K562 (cell line): ENCODE results near the gene PPP6R3.

ENCODE experiments used
- CREB3 ChIP-seq: fragments of 450-650 bp; conservative IDR thresholded peaks from 2 replicates; pipeline ENCODE4 v1.6.1; 2016; ENCODE audit warnings: missing genetic modification characterization, low read depth, mild to moderate bottlenecking, missing compliant biosample characterization, moderate library complexity
- CTCF ChIP-seq, 3 experiments: IDR thresholded peaks in 2 of 3; conservative IDR thresholded peaks in 1 of 3; 2 replicates each; pipeline ENCODE4 v1.5.1; 2011 to 2012; ENCODE audit warnings: low read length in 3 of 3, mild to moderate bottlenecking in 3 of 3, control low read depth in 2 of 3, improper control_type of control experiment in 1 of 3, inconsistent platforms in 1 of 3, low read depth in 1 of 3, mixed read lengths in 1 of 3, moderate library complexity in 1 of 3; ENCODE audit not compliant: insufficient read depth in 2 of 3
- FOXM1 ChIP-seq, 2 experiments: fragments of 450-650 bp in 1 of 2; sonication (generic) in 1 of 2; formaldehyde crosslinking in 1 of 2; IDR thresholded peaks; 2 replicates each; pipeline versions ENCODE4 v1.6.1 to v1.9.0; 2017 to 2022; ENCODE audit warnings: low read depth in 2 of 2, mild to moderate bottlenecking in 2 of 2, missing genetic modification reagents in 1 of 2, moderate library complexity in 1 of 2
- L3MBTL2 ChIP-seq: fragments of 450-650 bp; IDR thresholded peaks from 2 replicates; pipeline ENCODE4 v1.6.1; 2016; ENCODE audit warnings: mild to moderate bottlenecking, moderate library complexity
- NFATC3 ChIP-seq: fragments of 450-650 bp; IDR thresholded peaks from 2 replicates; pipeline ENCODE4 v1.6.1; 2017; ENCODE audit warnings: mild to moderate bottlenecking
- NFE2L1 ChIP-seq: fragments of 450-650 bp; IDR thresholded peaks from 2 replicates; pipeline ENCODE4 v1.6.1; 2016; ENCODE audit warnings: missing genetic modification characterization, low read depth, mild to moderate bottlenecking, missing compliant biosample characterization, moderate library complexity, borderline replicate concordance
- RCOR1 ChIP-seq, 2 experiments: IDR thresholded peaks; 2 replicates each; pipeline ENCODE4 v1.6.1; 2012; ENCODE audit warnings: low read depth in 2 of 2, low read length in 2 of 2, borderline replicate concordance in 1 of 2, improper control_type of control experiment in 1 of 2

DNA sequence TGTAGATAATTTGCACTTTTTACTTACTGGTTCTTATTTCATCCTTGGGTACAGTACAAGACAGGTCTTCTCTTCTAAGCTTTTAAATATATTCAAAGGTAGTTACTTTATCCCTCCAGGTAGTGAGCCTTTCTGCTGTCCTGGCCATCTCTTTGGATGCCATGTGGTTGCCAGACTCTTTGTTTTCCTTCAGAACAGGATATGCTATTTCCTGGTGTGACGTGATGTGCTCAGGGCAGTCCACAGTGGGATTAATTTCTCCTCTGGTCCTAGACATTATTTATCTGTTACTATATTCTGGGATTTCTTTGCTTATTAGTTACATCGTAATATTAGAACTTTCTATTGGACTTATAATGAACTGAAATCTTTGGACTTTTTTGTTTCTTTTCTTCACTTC, 63.7 kb downstream of the PPP6R3 start:
- no peak for TF ChIP-seq NFATC3
- TF ChIP-seq NFE2L1 (tag): no peak
- TF ChIP-seq RCOR1 (IDR thresholded peaks at IDR 0.05; ENCODE audit: borderline replicate concordance in 1 of 2, low read depth in 2 of 2, low read length in 2 of 2): no peak
- no peak for TF ChIP-seq CTCF (IDR thresholded peaks at IDR 0.05 in 2 of 3, conservative IDR thresholded peaks at IDR 0.05 in 1 of 3; ENCODE audit: insufficient read depth in 2 of 3, low read depth in 1 of 3, low read length in 3 of 3)
- TF ChIP-seq FOXM1 (IDR thresholded peaks at IDR 0.05; ENCODE audit: low read depth): no peak
- no peak for TF ChIP-seq FOXM1 (CRISPR knock-in tag; IDR thresholded peaks at IDR 0.05; ENCODE audit: low read depth)
- TF ChIP-seq L3MBTL2: no peak
- TF ChIP-seq CREB3 (tag): no peak
